Stimulated activated CD8-positive, alpha-beta memory T cell treated with anti-CD3 and anti-CD28 coated beads, Interleukin-12 subunit alpha, Interleukin-12 subunit beta, amount 100 ng/mL, for 1 hour (primary cell): ENCODE data around the gene CPT1A.

Experiments
- DNase-seq: peaks from one replicate; pipeline ENCODE4 v3.0.0-alpha.2; 2020; ENCODE audit warnings: low read depth

Gene CPT1A

DNA sequence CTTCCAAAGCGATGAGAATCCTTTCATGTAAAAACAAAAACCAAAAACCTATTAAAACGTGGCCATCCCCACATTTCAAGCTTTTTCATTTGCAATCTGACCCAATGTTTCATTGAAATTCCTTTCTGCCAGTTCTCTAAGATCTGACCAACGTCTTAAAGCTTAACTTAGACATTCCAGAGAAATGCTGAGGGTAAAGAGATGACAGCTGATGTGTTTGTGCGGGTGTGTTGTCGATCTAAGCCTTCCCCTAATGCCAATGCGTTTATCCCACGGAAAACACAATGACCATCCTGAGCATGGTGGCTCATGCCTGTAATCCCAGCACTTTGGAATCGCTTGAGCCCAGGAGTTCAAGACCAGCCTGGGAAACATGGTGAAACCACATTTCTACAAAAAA is 84.0 kb downstream of the CPT1A start:
- no peak for DNase-seq

DNA sequence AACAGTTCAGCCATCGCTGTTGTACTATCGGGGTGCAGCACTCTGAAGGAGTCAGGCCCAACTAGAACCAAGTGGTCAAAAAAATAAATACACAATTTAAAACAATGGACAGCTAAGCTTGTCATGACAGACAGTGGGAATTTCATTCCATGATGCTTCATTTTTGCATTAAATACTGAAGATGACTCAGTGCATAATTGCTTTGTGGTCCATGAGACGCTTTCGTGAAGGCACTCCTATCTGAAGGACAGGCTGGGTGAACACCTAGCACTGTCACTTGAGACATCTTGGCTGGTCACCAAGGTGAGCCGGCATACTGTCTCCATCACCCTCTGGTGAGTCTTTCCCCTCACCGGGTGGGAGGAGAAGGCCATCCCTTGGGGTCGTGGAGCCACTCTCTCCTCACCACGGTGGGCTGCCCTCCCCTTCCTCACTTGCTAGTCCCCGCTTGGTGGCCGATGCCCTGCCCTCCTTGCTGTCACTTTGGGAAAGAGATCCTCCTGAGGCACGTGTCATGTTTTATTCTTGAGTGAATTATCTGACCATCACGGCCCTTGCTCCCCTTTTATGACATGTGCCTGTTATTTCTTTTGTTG is 85.4 kb downstream of the CPT1A start:
- DNase-seq: no peak

DNA sequence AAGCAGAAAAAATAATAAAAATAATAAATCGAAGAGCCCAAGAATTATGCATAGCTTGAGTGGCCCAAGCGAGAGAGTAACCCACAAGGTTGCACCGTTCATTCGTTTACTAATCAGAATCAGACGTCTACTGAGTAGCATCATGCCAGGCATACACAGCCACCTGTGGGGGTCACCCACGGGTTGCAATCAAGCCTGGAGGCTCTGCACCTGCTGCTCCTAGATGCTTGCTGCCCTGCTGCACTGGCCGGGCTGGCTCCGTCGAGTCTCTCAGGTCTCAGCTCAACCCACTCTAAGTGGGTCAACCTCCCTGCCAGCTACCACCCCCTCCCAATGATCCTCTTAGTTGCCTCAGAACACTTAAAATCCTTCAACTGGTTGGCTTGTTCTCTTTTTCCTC is 88.4 kb downstream of the CPT1A start:
- no peak for DNase-seq

- DNase-seq: peak; percentile 89
Measured at GRCh38 chr11:68751331-68751856, 90.3 kb downstream of the CPT1A start, which contains the start of gene TESMIN. Gene TESMIN, minus strand, starts transcription at chr11:68751520. Its CDS starts 860 bp downstream, at chr11:68750660.

- DNase-seq: no peak
Measured at GRCh38 chr11:68751004-68751325, 90.8 kb downstream of the CPT1A start.

DNA sequence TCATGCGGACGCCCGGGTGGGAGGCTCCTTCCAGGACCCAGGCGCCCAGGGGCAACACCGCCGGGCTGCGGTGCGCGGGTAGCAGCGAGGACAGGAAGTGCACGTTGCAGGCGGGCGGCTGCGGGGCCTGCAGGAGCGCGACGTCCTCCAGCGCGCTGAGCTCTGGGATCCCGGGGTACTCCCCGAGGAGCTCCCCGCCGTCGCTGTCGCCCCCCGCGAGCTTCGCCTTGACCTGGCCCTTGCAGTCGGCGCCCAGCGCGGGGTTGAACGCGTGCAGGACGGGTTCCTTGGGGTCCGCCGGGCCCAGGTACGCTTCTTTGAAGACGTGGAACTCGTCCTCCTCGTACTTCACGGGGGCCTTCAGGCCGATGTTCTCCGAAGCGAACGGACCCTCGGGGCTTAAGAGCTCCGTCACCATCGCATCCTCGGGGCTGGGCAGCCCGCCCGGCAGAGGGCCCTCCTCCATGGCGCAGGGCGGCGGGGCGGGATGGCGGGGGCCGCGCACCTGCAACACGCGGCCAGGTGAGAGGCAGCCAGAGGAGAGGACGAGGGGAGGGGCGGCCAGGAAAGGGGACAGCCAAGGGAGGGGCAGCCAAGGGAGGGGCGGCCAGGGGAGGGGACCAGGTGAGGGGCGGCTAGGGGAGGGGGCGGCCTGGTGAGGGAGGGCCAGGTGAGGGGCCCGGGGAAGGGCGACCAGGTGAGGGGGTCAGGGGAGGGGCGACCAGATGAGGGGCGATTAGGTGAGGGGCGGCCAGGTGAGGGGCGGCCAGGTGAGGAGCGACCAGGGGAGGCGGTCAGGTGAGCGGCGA is 91.3 kb downstream of the CPT1A start:
- no peak for DNase-seq

DNA sequence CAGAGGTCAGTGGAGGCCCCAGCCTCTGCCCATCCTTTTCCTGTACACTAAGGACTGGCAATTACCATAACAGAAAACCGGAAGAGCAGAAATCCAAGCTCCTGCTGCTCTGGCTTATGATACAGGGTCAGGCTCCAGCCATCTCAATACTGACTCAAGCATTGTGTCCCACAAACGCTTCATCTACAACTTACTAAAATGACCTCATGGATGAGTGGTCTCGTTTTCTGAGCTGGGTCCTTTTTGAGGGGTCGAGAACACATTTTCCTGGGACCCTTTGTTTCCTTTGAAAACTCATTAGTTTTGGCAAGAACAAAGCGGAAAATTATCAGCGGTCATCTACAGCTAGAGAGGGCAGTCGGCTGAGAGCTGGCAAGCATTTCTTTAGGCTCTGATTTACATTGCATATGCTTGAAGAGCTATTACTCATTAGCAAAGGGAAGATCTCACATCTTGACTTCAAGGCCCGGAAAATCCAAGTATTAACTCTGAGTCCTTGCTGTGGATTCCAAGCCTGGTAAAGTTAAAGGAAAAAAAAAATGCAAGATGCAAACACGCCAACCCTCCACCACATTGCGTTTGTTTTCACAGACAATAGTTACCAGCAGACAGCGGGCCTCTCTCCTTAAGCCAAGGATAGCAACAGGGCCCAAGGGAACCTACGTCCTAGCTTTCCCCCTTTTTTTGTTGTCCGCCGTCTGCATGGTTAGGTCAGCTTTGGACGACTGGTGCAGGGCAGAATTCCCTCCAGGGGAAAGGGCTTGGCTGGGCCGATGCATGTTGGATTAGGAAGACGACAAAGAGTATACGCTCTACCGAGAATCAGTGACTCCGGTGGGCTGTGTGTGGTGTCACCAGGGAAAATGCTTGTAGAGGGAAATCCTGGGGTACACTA is 92.2 kb downstream of the CPT1A start:
- no peak for DNase-seq

- DNase-seq: no peak
Measured at GRCh38 chr11:68748061-68748460, 93.7 kb downstream of the CPT1A start.

DNA sequence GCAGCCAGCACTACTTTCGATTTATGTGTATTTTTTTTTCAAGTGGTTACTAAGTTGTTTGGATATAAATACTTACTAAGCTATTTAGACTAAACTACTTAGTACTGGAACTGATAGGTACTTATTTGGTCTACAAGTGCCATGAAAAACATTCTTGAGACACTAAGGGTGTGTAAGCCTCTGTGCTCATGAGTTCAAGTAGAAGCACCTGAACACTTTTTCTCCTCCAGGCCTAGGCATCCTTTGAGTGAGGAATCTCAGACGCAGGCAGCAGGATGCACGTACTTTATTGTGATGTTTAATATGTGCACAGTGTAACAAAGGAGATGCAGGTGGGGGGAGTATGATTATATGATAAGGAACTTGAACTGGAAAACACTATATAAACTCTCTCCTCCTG is 98.2 kb downstream of the CPT1A start:
- no peak for DNase-seq

DNA sequence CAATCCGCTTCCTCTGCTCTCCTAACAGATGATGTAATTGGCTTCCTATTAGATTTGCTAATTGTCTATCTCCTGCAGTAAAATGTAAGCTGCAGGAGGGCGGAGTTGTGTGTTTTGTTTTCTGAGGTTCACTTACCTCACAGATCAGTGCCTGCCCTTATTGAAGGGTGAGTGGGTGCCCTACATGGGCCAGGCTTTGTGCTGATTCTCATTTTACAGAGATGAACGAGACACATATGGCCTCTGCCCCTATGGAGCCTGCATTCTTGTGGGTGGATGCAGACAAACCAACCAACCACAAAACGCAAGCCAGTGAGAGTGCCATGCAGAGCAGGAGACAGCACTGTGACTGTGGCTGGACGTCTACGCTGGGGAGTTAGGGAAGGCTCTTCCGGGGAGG is 100.3 kb downstream of the CPT1A start:
- no peak for DNase-seq

DNA sequence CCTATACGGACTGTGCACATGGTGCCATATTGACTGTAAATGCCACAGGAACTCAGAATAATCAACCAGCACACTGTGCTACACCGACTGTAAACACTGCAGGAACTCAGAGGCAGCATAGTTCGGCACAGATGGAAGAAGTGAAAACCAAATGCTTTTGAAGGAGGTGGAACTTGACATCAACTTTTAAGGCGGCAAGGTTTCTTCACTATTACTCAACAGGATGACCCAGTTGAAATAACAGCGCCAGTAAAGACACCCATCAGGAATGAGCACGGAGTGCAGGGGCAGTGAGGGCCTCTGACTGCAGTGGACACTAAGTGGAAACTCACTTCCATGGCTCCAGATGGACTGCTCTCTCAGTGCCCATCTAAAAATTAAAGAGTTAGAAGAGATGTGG is 106.1 kb downstream of the CPT1A start:
- no peak for DNase-seq

GRCh38 chr11:68735125-68735524 is 106.6 kb downstream of the CPT1A start:
- no peak for DNase-seq

DNA sequence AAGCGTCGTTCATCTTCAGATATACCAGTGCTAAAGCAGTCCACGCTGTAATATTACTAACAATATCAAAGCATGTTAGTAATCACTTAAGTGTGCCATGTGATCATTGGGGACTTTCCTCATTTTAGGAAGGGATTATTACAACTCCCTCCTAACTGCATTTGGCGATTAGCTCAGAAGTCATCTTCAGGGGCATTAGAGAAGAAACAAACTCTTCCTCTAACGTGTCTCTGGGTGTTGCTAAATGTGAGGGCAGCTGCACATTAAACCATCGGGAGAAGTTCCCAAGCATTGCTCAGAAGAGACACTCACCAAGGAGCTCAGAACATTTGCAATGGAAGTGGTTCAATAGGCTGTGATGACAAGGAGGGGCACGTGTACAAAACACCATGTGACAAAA is 107.6 kb downstream of the CPT1A start:
- no peak for DNase-seq

- no peak for DNase-seq
Measured at GRCh38 chr11:68727783-68728182, 113.9 kb downstream of the CPT1A start.

DNA sequence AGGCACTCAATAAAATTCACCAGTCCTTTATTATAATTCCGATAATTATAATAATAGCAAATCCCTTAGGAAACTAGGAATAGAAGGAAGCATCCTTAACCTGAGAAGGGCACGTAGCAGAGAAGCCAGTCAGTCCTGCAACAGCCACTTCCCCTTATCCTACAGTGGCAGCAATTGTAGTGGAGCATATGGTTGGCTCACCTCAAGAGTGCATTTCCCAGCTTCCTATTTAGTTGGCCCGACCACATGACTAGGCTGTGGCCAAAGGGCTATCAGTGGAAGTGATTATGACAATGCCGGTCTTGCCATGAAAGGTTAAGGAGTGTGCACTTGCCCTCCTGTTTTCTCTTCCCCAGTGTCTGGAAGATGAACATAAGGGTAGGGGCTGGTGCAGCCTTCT is 117.4 kb downstream of the CPT1A start:
- DNase-seq: no peak

DNA sequence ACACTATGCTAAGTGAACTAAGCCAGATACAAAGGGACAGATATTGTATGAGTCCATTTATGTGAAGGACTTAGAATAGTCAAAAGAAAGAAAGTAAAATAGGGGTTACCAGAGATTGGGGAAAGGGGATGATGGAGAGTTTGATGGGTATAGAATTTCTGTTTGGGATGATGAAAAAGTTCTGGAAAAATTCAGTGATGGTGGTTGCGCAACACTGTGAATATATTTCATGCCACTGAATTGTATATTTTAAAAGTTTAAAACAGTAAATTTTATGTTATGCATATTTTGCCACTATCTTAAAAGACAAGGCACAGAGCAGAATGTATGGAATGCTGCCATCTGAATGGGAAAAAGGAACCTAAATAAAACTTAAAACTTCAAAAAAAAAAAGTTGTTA is 119.6 kb downstream of the CPT1A start:
- no peak for DNase-seq

DNA sequence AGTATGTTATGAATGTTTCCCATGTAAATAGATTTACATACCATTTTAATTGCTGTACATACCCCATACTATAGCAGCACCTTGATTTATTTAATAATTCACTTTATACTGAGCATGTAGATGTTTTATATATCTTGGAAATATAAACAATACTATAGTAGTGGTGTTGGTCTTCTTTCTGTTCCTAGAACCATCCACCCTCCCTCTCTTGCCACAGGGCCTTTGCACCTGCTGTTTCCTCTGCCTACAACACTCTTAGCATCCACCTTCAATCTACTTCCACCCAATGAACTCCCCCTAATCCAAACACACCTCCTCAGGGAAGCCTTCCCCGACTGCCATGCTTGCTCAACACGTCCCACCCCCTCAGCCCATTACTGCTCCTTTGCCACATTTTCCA is 120.6 kb downstream of the CPT1A start:
- no peak for DNase-seq

DNA sequence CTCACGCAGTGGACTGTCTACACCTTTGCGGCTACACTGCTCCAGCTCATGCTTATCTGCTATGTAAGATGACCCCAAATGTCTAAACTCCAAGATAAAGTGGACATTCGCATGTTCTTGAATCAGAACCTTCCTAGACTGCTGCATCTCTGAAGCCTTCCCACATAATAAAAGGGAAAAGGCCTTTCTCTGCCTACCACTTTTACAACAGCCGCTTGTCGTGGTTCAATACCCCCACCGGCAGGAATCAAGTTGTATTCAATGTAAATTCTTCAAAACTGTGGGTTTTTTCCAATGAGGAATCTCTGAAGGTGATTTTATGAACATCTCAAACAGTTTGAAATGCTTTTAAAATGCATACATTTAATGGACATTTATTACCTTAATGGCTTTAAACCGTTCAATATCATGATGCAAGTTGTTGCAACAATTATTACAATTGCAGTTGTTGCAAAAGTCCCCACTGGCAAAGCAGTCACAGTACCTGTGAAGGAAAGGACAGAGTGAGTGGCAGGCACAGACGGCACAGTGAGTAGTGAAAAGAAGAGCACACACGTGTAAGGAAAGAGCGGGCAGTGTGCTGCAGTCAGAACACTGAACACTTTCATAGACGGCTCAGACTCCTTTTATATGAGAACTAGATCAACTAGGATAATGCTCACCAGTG is 126.1 kb downstream of the CPT1A start:
- no peak for DNase-seq

- no peak for DNase-seq
Measured at GRCh38 chr11:68714060-68714856, 127.5 kb downstream of the CPT1A start.

DNA sequence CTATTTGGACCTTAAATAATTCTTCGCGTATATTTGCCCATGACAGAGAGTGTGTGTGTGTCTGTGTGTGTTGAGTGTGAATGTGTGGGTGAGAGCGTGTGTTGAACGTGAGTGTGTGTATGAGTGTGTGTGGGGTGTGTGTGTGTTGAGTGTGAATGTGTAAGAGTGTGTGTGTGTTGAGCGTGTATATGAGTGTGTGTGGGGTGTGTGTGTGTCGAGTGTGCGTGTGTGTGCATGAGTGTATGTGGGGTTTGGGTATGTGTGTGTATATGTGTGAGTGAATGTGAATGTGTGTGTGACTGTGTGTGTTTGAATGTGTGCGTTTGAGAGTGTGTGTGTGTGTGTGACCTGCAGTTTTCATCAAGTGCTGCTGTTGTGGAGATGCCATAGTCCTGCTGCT is 130.6 kb downstream of the CPT1A start:
- no peak for DNase-seq

GRCh38 chr11:68710409-68710808 is 131.3 kb downstream of the CPT1A start:
- DNase-seq: no peak
